ELF-1 (cell line): ENCODE results near the gene LRP2BP.
A peak's percentile ranks its signal among the peaks of the same experiment; 100 is the strongest.
"Not testable (repeated sequence)": the region's sequence is repeated elsewhere in the genome, so short reads cannot be mapped to it uniquely, and the experiment has no call there.

Experiments used
- DNase-seq: peaks from one replicate; pipeline ENCODE4 v3.0.0-alpha.2; 2016; ENCODE audit warnings: low read depth, low spot score

LRP2BP gene

DNA sequence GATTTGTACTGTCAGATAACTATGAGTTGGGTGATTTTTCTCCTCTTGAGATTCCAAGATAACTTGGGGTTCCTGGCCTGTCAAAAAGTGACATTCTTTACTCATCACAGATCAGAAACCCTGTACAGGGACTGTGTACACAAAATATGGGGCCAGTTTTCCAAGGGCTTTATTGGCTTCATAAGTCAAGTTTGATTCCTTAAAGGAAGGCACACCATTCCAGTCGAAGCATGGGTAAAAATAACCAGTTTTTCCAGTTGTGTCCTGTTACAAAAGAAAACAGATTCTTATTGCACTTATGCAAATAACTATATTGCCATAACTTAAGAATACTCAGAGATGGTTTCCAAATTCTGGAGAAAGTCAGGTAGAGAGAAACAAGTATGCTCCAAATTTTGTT is 70.0 kb downstream of the LRP2BP start:
- not testable (repeated sequence) for DNase-seq

DNA sequence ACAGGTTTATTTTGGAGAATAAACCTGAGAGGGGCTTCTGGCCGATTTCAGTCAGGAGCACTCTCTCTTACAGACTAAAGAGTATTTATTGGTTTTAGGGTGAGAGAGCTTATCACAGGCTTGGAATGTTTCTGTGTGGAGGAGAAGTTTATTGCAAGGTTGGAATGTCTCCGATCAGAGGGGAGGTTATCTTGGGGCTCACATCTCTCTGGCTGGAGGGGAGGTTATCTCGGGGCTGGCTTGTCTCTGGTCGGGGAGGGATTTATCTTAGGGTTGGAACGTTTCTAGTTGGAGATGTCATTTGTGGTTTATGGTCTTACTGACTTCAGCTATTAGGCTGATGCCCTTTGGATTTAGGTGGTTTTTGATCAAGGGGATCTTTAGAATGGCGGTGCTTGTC is 71.4 kb downstream of the LRP2BP start:
- peak; percentile 24 for DNase-seq

DNA sequence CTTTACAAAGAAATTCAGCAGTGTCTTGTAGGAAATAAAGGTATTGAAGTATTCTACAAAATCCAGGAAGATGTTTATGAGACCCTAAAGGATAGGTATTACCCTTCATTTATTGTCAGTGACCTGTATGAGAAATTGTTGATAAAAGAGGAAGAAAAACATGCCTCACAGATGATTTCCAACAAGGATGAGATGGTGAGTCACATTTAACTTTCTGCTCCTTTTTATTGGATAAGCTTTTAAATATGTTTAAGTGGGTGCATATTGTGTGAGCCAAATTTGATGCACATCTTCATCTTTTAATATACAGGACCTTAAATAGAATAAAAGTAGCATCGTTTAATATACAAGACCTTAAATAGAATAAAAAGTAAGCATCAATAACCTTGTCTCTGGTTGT is 72.1 kb downstream of the LRP2BP start:
- no peak for DNase-seq

- no peak for DNase-seq
Measured at GRCh38 chr4:185322803-185323202, 72.9 kb downstream of the LRP2BP start.

DNA sequence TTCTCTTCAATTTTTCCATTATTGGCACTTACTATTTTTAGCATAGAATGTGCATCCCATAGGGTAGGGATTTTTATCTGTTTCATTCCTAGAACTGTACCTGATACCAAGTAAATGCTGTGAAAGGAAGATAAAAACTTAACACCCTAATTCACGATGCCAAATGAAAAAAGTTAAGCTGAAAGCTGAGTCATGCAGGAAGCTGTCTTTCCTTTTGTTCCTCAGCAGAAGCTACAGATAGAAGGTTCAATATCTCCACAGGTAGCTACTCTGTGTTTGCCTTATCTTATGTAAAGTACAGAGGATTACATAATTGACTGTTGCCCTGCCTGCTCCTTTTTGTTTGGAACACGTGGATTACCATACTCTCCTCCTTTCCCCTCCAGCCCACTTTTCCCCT is 77.0 kb downstream of the LRP2BP start:
- DNase-seq: peak; percentile 27

DNA sequence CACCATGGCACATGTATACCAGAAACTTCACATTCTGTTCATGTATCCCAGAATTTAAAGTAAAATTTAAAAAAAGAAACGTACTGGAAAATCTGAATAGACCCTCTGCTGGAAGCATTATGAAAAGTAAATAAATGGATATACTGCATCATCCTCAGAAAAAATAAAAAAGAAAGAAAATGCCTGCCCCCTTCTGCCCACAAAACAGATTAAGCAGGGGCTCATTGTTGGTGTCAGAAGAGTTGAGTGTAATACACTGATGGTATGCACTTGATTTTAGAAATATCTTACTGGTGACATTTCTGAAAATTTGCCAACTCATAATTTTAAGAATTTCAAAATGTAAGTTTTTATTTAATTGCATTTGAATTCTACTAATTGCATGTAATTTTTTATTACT is 77.8 kb downstream of the LRP2BP start:
- DNase-seq: no peak

DNA sequence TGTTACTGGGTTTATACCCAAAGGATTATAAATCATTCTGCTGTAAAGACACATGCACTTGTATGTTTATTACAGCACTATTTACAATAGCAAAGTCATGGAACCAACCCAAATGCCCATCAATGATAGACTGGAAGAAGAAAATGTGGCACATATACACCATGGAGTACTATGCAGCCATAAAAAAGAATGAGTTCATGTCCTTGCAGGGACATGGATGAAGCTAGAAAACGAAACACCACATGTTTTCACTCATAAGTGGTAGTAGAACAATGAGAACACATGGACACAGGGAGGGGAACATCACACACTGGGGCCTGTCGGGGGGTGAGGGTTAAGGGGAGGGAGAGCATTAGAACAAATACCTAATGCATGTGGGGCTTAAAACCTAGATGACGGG is 78.3 kb downstream of the LRP2BP start:
- not testable (repeated sequence) for DNase-seq
